ENCODE data around the gene ADISSP. TPM values are rescaled to one million over a fixed set of nuclear protein-coding genes. Genes with fewer than 3 reads are reported as not detected.

ADISSP gene
- total and polyA plus RNA-seq, 2 of the 13 experiments (the other 11 are each of a cell fraction or from before 2014, with no cell fraction given): 38.3 to 90.6 TPM

DNA sequence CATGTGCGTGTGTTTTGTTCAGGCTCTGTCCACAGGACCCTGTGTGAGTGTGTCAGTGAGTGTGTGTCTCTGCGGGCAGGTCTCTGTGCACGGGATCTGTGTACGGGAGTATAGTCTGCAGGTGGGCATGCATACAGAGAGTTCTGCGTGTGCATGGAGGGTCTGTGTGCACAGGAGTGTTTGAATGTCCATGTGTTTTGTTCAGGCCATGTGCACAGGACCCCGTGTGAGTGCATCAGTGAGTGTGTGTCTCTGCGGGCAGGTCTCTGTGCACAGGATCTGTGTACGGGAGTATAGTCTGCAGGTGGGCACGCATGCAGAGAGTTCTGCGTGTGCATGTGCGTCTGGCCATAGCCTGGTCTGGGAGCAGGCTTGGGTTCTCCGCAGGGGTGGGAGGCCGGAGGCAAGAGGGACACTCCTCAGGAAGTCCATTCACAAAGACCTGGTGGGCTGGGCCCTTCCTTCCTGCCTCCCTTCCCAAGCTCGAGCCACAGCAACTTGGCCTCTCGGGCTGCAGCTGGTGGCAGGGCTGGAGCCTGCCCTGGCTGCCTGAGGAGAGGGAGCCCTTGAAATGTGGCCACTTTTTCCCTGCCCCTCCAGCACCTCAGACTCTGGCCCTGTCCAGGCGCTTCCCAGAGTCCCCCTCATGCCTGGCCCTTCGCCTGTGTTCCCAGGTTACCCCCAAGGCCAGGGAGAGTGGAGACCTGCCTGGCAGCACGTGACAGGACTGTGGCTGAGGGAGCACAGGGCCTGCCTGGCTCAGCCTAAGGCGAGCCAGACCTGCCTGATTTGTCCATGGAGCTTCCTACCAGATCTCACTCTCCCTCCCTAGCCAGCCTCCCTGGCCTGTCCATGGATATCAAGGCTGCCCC lies 28.3 kb downstream of the ADISSP start (continued):
- TF ChIP-seq ZNF276 (CRISPR knock-in tag; IDR thresholded peaks at IDR 0.05; ENCODE audit: low read depth) (no peak), EED (CRISPR knock-in tag; IDR thresholded peaks at IDR 0.05) (peak; percentile 90), POGZ (CRISPR knock-in tag; IDR thresholded peaks at IDR 0.05) (no peak), MAFK (conservative IDR thresholded peaks at IDR 0.05 in 1 of 2, IDR thresholded peaks at IDR 0.05 in 1 of 2; ENCODE audit: low read length in 2 of 2) (no peak), ASH2L (IDR thresholded peaks at IDR 0.05; ENCODE audit: insufficient read length, low read depth, low read length) (no peak), ZNF30 (CRISPR knock-in tag; IDR thresholded peaks at IDR 0.05) (peak; percentile 37), HOXA5 (CRISPR knock-in tag; IDR thresholded peaks at IDR 0.05) (no peak), MBNL3 (CRISPR knock-in tag; conservative IDR thresholded peaks at IDR 0.05) (no peak), ZNF512 (CRISPR knock-in tag; IDR thresholded peaks at IDR 0.05) (no peak), MEIS2 (CRISPR knock-in tag; IDR thresholded peaks at IDR 0.05) (peak; percentile 51; the same call in 1 of the 2 replicates), CREM (IDR thresholded peaks at IDR 0.05) (no peak), CREM (CRISPR knock-in tag; IDR thresholded peaks at IDR 0.05) (no peak), SMAD3 (CRISPR knock-in tag; IDR thresholded peaks at IDR 0.05) (no peak), ZNF556 (CRISPR knock-in tag; IDR thresholded peaks at IDR 0.05; ENCODE audit: borderline replicate concordance) (no peak), ZNF558 (CRISPR knock-in tag; IDR thresholded peaks at IDR 0.05; ENCODE audit: borderline replicate concordance) (no peak), SALL2 (CRISPR knock-in tag; IDR thresholded peaks at IDR 0.05) (no peak; the same call in 1 of the 2 replicates), ZNF468 (CRISPR knock-in tag; IDR thresholded peaks at IDR 0.05) (no peak; the same call in 1 of the 2 replicates)
- TF ChIP-seq, protein P1, sequence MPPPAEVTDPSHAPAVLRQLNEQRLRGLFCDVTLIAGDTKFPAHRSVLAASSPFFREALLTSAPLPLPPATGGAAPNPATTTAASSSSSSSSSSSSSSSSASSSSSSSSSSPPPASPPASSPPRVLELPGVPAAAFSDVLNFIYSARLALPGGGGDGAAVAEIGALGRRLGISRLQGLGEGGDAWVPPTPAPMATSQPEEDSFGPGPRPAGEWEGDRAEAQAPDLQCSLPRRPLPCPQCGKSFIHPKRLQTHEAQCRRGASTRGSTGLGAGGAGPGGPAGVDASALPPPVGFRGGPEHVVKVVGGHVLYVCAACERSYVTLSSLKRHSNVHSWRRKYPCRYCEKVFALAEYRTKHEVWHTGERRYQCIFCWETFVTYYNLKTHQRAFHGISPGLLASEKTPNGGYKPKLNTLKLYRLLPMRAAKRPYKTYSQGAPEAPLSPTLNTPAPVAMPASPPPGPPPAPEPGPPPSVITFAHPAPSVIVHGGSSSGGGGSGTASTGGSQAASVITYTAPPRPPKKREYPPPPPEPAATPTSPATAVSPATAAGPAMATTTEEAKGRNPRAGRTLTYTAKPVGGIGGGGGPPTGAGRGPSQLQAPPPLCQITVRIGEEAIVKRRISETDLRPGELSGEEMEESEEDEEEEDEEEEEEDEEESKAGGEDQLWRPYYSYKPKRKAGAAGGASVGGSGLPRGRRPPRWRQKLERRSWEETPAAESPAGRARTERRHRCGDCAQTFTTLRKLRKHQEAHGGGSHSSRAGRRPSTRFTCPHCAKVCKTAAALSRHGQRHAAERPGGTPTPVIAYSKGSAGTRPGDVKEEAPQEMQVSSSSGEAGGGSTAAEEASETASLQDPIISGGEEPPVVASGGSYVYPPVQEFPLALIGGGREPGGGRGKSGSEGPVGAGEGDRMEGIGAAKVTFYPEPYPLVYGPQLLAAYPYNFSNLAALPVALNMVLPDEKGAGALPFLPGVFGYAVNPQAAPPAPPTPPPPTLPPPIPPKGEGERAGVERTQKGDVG (CRISPR knock-in tag; IDR thresholded peaks at IDR 0.05; ENCODE audit: borderline replicate concordance): peak; percentile 23; the same call in 1 of the 2 replicates
- TF ChIP-seq, protein P2, sequence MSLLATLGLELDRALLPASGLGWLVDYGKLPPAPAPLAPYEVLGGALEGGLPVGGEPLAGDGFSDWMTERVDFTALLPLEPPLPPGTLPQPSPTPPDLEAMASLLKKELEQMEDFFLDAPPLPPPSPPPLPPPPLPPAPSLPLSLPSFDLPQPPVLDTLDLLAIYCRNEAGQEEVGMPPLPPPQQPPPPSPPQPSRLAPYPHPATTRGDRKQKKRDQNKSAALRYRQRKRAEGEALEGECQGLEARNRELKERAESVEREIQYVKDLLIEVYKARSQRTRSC (CRISPR knock-in tag; IDR thresholded peaks at IDR 0.05; ENCODE audit: low read depth): no peak
- TF ChIP-seq, protein P3, sequence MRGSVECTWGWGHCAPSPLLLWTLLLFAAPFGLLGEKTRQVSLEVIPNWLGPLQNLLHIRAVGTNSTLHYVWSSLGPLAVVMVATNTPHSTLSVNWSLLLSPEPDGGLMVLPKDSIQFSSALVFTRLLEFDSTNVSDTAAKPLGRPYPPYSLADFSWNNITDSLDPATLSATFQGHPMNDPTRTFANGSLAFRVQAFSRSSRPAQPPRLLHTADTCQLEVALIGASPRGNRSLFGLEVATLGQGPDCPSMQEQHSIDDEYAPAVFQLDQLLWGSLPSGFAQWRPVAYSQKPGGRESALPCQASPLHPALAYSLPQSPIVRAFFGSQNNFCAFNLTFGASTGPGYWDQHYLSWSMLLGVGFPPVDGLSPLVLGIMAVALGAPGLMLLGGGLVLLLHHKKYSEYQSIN (CRISPR knock-in tag; IDR thresholded peaks at IDR 0.05; ENCODE audit: borderline replicate concordance): 0 out of 2 replicates have a peak, but pooled peaks have one; percentile 42

Measured in HepG2 (cell line).